ENCODE data around the gene DDAH2. TPM values are rescaled to one million over a fixed set of nuclear protein-coding genes. Genes with fewer than 3 reads are reported as not detected.

The DDAH2 gene, protein sequence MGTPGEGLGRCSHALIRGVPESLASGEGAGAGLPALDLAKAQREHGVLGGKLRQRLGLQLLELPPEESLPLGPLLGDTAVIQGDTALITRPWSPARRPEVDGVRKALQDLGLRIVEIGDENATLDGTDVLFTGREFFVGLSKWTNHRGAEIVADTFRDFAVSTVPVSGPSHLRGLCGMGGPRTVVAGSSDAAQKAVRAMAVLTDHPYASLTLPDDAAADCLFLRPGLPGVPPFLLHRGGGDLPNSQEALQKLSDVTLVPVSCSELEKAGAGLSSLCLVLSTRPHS
- 126 and 150 TPM in 2 replicates for total RNA-seq

DNA sequence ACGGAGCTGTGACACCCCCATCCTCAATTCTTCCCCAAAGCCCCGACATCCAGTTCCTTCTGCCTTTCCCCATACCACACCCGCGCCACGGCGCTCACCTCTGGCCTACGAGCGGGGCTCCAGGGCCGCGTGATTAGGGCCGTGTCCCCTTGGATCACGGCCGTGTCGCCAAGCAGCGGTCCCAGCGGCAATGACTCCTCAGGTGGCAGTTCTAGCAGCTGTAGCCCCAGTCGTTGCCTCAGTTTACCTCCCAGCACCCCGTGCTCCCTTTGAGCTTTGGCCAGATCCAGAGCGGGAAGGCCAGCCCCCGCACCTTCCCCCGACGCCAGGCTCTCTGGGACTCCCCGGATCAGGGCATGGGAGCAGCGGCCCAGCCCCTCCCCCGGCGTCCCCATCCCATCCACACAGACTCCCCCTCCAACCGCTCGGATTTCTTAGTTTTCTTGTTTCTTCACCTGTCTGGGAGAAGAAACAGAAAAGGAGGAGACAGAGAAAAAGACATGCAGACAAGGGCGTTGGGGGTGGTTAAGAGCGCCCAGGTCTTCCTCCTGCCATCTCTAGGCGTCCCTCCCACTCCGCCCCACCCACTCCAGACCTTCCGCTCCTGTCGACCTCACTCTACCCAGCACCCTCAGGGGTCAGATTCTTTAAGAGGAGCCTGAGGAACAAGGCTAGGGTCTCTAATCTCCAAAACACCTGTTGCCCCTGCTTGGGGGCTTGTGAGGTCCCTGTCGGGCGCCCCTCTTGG is at the start of gene DDAH2:
Gene DDAH2 (minus strand): TSS at position 533 of the 748 bp plus-strand sequence. CDS start 138 bp downstream, at position 395.
- no peak for DNase-seq

DNA sequence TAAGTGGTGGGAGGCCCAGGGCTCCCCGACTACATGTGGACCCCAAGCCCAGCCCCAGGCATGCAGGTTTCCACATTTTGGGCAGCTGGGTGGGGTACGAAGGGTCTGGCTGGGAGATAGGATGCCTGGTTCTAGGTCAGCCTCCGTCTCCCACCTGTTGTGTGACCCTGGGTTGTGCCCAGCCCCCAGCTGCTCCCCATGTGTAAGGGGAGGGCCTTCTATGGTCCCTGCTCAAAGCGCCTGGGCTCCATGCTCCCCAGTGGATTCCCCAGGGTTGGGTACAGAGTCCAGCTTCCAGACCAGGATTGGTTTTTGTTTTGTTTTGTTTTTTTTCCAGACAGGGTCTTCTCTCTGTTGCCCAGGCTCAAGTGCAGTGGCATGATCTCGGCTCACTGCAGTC is 49.1 kb upstream of the DDAH2 start:
- DNase-seq, result no peak

DNA sequence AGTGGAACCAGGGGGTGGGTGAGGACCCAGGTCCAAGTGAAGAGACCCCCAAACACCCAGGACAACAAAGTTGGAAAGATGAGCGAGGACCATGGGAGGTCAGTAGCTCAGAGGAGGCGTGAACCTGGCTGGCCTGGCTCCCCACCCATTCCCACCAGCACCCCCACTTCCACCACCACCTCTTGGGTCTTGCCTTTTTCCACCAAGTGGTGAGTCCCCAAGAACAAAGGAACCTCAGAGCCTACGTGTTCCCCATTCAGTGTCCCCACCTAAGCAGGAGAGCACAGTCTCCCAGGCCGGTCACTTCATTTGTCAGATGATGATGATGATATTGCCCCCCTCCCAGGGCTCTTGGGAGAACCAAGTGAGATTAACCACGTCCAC is 48.6 kb upstream of the DDAH2 start:
- DNase-seq, result no peak

DNA sequence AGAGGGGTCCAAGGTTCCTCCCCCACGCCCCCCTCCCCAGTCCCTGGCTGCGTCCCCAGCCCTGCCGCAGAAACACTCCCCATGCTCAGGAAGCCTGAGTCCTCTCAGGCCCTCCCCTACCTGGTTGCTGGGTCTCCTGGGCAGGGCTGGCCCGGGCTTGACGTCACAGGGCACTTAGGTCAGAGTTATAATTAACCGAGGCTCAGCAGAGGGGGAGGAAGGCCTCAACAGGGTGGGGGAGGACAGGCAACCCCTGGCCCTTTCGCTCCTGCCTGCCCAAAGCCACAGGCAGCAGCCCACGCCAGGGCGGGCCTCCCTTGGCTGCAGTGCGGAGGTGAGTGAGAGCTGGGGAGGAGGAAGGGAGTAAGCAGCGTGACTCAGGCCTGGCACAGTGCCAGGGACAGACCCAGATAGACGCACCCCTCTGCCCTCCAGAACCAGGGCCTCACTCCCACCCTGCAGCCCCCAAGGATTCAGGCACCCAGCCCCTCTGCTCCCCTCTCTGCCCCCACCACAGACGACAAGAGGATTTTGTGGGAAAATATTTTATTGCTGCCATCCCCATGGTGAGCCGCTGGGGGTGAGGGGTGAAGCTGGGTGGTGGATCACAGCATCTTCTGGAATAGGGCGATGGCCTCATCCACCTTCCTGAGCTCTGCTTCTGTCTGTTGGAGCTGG is 48.0 kb upstream of the DDAH2 start, which contains the start of gene VWA7:
Gene VWA7 (minus strand): TSS at position 340 of the 678 bp plus-strand sequence. CDS start 549 bp downstream, outside the sequence.
- peak; percentile 65 for DNase-seq

DNA sequence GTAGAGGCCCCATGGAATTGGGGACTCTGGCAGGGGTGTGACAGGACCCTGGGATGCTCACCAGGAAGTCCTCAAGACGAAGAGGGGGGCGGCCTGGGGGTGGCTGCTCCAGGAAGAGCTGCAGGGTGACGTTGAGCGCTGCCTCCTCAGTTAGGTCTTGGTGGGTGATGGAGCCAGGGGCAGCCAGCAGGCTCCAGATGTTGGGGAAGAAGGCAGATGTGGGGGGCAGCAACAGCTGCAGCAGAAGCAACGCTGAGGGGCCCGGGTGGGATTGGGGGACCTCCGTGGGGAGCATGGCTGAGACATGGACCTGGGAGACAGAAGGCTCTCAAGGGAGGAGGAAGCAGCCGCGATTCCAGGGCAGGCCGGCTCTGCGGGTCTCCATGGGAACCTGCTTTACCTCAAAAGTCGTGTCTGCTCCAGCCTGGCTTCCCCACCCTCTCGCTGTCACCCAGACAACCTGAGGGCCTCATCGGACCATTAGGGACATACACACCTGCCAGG is 47.4 kb upstream of the DDAH2 start:
- DNase-seq, result no peak

DNA sequence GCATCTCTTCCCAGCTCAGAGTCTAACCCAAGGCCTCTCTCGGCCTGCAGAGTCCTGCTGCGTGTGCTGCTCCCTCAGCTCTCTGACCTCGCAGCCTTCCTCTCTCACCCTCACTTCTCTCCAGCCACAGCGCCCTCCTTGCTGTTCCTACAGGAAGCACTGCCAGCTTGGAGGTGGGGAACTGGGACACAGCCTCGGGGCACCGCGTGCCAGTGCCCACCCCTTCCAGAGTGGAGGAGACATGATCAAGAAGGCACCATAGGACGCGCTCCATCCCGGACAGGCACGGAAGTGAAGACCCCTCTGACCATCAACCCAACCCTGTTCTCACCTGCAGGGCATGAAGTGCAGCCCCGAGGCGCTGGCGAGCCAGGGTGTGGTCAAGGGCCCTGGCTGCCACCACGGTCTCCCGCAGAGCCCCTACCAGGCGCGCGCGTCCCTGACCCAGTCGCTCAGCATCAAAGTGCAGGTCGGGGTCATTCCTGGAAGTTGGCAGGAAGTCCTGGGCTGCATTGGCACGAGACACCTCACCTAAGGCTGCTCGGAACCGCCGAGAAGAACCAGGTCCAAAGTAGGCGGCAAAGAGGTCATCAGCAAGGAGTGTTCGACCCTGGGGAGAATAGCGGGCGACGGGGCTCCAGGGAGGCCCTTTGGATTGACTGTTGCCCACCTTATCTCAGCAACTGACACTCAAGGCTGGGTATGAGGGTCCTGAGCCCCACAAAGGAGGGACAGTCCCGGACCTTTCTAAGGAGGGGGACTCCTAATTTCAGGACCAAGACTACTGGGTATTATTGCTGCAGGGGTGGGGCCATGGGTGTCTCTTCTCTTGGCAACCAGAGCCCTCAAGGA is 46.8 kb upstream of the DDAH2 start:
- no peak for DNase-seq

DNA sequence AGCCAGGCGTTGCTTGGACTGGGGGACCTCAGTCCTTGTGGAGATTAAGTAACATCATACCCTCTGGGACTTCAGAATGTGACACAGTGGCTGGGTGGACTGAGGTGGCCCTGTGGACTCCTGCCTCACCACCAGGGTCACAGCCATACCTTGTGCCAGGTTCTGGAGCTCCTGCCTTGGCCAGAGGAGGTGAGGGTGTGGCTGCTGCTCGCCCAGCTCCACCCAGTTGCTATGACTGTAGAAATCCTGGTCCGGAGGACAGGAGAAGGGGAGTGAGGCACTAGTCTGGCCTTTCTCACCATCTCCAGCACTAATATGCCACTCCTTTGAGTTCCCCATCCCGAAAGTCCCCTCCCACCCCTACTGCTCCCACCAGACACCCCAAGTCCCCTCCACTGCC is 46.1 kb upstream of the DDAH2 start:
- no peak for DNase-seq

DNA sequence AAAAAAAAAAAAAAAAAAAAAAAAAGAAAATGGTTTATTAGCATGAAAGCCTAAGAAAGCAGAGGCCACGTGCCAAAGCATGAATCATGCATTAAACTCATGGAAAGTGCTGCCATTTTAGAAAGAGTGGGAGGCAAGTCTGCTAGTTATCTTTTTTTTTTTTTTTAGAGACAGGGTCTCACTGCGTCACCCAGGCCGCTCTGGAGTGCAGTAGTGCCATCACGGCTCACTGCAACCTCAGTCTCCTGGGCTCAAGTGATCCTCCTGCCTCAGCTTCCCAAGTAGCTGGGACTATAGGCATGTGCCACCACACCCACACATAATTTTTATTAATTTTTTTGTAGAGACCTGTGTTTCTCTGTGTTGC is 42.9 kb upstream of the DDAH2 start:
- DNase-seq, result no peak

DNA sequence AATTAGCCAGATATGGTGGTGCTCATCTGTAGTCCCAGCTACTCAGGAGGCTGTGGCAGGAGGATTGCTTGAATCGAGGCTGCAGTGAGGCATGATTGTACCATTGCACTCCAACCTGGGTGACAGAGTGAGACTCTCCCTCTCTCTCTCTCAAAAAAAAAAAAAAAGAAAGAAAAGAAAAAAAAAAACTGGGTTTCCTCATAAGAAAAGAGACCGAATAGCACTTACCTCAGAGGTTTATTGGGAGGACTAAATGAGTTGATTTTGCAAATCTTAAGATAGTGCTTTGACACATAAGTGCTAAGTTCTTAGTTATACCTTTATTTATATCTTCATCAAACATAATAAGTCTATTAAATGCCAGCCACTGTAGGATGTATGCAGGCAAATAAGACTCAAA is 41.8 kb upstream of the DDAH2 start:
- no peak for DNase-seq

DNA sequence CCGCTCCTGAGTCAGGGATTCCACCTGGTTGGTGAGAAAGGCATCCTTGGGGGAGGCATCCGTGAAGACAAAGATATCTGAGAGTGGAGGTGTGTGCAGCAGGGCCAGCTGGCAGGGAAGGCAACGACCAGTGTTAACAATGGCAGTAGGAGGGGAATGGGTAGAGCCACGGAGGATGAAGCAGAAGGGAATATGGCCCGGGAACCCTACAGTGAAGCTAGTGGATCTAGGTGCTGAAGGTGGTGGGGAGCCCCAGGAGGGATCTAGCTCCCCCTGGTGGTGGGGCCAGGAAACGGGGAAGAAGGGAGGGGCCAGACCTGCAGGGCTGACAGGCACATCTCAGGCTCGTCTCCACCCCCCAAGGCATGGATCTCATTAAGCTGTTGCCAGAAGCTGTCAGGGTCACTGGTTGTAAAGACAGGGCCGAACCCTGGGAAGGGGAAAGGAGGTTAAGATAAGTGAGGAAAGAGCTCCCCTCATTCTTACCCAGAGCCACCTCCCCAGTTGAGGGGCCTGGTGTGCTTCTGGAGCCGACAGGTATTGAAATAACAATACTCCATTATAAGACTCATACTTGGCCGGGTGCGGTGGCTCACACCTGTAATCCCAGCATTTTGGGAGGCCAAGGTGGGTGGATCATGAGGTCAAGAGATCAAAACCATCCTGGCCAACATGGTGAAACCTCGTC is 40.7 kb upstream of the DDAH2 start:
- DNase-seq, result peak; percentile 84

DNA sequence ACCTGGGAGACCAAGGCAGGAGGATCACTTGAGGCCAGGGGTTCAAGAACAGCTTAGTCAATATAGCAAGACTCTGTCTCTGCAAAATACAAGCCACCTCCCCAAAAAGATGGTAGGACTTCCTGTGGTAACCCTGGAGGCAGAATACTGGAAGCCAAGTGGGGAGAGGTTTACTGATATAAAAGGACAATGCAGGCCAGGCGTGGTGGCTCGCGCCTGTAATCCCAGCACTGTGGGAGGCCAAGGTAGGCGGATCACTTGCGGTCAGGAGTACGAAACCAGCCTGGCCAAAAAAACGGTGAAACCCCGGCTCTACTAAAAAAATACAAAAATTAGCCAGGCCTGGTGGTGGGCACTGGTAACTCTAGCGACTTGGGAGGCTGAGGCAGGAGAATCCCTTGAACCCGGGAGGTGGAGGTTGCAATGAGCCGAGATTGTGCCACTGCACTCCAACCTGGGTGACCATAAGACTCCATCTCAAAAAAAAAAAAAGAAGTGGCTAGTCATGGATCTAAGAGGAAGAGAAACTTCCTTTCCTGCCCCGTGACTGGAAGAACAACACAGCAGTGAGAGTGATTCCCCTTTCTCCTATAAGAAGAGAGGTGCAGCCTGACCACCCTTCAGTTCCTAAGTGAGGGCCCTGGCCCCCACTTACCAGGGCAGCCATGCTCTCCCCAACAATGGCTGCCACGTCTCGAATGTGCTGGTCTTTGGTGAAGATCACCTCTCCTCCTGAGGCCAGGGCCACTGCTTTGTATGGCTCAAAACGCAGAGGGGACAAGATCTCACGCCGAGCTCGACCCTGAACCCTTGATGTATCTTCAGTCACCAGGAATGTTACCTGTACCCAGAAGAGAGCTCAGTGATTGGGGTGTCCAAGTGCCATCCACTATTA is 39.5 kb upstream of the DDAH2 start:
- peak; percentile 41 for DNase-seq

DNA sequence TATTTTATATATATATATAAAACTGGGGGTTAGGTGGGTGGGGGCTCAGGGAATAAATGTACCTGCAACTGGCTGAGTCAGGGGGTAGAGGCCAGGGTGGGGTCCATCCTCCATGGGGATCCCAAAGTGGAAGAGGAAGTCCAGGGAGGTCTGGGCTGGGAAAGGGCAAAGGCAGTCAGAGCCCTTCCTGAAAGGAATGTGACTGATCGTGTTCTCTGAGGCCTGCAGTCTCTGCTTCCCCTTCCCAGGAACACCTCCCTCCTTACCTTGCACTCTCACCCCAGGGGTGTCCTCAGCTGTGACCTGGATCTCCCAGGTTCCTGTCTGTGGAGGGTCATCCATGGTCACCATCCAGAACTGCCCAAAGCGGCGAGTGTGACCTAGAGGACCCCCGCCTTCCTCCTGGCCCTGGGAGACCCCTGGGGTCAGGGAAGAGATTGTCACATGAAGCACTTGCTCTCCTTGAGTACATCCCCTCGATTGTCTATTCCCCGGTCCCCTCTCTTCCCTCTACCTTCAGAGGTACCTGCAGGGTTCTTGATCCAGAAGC is 38.1 kb upstream of the DDAH2 start:
- DNase-seq, result no peak

DNA sequence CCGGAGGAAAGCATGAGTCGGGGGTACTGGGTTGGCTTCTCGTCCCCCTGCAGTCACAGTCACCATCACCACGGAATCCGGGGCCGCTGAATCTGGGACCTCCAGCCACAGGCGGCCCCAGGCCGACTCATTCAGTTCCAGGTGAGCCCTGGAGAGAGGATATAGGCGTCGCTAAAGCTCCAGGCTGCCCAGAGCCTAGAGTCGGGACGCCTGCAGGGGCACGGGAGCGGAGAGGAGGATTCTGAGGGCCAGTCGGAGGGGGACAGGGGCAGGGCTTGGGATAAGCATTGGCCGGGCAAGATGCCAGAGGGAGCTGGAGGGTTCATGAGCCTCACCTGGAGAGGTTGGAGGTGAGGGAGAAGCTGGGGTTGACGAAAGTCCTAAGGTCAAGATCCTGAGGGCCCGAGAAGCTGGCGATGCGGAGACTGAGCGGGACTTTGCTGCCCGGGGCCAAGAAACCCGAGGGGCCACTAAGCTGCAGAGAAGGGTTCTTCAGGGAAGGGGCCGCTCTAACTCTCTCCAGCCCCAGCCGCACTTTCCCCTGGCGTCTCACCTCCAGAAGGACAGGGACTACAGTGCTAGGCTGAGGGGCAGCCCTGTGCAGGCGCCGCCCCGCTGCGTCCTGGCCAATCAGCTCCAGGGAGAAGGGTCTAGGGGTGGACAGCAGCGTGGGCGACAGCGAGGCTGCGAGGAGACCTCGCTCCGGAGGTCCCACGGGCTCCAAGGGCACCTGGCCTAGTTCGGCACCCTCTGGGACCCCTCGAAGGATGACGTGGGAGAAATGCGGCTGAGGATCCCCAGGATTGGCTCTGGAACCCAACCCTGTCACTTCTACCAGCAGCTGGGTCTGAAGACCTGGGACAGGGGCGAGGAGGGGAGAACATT is 37.1 kb upstream of the DDAH2 start:
- peak; percentile 54 for DNase-seq

DNA sequence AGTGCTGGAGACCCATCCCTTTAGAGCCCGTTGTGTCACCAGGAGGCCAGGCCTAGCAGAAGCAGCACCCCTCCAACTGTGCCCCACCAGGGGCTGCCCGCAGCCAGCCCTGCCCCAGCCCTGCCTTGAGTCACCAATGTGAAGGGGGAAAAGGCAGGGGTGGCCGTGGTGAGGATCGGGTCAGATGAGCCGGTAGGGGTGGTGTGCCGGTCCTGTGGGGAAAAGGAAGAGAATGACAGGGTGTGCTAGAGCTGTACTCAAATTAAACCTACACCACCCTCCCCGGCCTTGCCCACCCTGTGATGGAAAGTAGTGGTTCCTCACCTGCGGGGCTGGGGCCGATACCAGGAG is 36.4 kb upstream of the DDAH2 start:
- no peak for DNase-seq

DNA sequence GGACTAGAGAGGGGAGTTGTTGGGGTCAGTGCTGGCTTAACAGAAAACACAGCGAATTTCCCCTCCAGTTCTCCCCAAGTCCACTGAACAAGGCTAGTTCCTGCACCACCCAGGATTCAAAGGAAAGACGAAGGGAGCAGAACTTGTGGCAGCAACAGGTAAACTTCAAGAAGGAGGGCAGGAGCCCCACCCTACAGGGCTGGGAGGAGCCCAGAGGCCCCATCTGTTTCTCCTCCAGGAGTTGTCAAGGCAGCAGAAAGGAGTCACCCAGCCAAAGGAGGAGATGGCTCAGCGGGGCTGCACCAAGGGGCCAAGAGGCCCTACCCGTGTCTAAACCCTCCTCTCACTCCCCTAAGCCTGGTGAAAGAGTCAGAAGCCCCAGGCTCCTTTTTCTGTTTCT is 35.1 kb upstream of the DDAH2 start:
- no peak for DNase-seq

DNA sequence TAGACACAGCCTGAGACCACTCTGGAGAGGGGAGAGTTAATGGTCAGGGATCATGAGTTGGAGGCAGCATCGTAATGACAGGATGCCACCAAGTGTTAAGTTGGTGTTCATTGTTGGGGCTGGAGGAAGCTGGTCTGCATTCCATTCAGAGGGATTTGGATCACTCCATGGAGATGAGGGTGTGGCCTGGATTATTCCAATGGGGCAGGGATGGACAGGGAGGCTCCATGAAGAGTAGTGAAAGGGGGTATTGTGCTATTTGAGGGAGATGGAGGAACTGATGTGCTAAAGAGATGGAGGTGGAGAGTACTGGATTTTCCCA is 34.5 kb upstream of the DDAH2 start:
- DNase-seq, result peak; percentile 86

DNA sequence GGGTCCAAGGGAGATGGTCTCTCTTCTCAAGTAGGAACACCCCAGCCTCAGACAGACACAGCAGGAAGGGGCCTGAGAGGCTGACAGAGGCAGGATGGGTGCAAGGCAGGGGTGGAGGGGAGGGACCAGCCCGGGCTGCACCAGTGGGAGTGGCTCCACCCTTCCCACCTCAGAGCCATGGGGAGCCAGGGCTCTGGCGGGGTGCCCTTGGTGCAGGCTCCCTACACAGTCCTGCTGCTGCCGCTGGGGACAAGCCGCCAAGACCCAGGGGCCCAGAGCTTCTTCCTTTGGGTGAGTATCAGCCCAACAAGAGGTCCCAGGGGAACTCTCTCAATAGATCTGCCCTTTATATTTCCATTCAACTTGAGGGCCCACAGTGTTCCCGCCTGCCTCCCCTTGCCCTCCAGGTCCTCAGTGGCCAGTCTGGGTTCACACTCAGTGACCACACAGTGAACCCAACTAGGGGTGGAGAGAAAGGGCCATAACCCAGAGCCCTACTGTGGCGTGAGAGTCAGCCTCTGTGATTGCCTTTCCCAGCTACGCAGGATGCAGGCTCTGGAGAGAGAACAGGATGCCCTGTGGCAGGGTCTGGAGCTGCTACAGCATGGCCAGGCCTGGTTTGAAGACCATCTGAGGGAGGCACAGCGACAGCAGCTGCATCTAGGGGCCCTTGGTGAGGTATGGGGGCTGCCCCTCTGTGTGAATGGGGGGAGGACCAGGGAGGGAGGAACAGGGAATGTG is 33.9 kb upstream of the DDAH2 start:
- no peak for DNase-seq

DNA sequence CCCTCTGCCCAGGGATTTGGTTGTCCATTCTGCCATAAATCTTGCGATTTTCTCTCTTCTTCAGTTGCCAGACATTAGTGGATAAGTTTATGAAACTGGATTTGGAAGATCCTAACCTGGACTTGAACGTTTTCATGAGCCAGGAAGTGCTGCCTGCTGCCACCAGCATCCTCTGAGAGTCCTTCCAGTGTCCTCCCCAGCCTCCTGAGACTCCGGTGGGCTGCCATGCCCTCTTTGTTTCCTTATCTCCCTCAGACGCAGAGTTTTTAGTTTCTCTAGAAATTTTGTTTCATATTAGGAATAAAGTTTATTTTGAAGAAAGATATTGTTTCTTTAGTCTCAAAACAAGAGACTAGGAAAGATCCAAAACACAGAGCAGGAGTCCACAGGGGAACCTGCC is 33.3 kb upstream of the DDAH2 start, which contains the start of gene SAPCD1:
Gene SAPCD1 (plus strand): TSS at position 301 of the 400 bp plus-strand sequence. CDS start 399 bp downstream, outside the sequence.
- DNase-seq, result no peak

DNA sequence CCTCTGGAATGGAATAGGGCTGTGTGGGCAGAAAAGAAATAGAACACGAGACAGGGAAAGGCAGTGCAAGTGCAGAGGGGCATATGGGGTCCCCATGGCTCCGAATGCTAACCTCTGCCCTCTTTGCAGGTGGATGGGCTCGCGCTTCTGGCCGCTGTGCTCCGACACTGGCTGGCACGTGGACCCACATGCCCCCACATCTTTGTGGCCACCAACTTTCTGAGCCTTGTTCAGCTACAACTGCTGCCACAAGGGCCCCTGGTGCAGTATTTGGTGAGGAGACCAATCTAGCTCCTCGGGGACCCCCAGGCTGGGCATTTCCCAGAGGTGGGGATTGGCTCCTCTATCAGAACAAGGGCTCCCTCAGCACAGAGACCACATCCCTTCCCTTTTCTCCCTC is 32.2 kb upstream of the DDAH2 start:
- DNase-seq, result no peak
